GM19043 (cell line): ENCODE results near the gene PIN4.
"Not testable (repeated sequence)": the region's sequence is repeated elsewhere in the genome, so short reads cannot be mapped to it uniquely, and the experiment has no call there.

ENCODE experiments used
- ATAC-seq: cut with Tn5 transposase; IDR thresholded peaks from one replicate; pipeline ENCODE4 v1.9.1; 2021; ENCODE audit warnings: low read depth; ENCODE audit not compliant: unreplicated experiment

Gene PIN4

GRCh38 chrX:72201836-72202536, 20.4 kb downstream of the PIN4 start:
- no peak for ATAC-seq

- no peak for ATAC-seq
Measured at GRCh38 chrX:72202792-72203401, 21.3 kb downstream of the PIN4 start.

GRCh38 chrX:72203421-72203820, 21.9 kb downstream of the PIN4 start:
- ATAC-seq = no peak

DNA sequence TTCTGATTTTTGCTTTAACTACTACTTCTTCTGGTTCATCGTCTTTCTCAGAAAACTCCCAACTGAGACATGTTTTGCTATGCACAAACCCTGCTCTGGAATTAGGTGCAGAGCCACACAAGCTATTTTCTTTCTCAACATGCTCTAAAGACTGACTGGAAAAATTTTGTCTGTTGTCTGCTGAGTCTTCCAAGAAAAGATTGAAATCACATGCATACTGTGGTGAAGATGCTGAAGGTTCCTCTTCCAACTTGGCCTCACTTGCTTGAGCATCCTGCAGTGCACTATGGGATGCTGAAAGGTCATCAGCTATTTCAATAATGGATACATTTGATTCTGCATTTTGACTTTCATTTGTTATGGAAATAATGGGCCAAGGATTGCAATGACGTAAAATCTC, 24.1 kb downstream of the PIN4 start:
- no peak for ATAC-seq

DNA sequence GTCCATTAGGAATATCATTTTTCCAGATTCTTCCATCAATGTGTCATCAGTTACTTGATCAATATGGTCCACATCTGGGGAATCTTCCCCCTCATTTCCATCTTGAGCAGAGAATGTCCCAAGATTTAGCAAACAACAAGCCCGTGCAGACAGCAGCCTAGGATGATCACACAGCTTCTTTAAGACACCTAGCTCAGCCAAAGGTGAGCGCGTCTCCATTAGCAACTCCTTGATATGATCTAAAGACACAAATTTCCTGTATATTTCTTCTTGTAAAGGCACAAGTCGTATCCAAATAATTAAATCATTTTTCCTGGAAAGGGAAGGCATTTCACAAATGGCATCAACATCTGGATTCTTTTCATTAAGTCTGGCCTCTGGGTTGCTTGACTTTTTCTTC, 25.8 kb downstream of the PIN4 start:
- ATAC-seq = no peak

DNA sequence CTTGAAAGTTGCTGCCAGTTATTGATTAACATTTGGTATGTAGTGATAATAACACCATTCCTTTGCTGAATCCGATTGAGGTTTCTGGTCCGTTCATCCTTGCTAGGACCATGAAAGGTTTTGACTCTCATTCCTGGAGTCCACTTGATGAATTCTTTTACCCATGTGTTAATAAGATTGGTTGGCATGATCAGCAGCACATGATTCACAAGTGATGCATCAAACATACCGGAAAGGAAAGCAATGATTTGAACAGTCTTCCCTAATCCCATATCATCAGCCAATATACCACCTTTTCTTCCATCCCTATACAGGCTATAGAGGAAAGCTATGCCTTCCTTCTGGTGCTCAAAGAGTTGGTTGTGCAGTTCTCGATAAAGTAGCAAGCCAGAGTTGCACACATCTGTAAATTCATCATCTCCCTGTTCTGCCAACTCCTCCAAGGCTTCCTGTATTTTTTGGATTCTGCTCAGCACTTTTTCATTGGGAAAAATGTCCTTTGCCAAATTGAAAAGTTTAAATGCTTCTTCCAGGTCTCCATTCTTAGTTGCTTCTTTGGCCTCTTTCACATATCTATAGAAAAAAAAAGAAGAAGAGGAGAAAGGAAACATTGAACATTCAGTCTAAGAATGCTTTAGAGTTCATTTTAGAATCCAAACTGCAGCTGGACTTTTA, 26.7 kb downstream of the PIN4 start:
- ATAC-seq = no peak

DNA sequence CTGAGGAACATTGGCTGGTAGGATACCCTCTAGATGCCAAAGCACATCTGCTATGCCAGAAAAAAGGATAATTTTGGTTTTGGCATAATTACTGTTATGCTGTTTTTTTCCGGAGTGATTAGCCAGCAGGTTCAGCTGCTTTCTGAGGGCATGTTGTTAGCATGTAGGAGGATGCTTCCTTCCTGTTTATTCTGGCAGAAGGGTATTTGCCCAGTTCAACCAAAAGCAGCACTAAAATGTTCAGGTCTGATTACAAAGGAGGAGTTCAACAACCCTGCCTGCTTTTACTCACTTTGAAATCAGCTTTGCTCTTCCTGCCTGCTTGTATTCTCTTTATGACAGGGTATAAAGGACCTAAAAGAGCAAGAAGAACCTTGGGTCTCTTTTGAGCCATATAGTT, 35.4 kb downstream of the PIN4 start:
- ATAC-seq = no peak

DNA sequence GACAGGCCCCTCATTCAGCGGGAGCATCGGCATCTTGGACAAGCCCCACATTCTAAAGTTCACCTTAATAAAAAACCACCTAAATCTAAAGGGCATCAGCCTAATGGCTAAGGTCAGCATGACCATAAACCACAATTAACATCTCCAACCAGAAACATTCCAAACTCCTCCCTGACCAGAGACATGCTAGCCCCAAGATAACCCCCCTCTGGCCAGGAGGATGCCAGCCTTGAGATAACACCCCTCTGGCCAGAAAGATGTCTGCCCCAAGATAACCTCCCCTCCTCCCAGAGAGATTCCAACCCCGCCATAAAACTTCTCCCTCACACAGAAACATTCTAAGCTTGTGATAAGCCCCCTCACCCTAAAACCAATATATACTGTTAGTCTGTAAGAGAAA, 38.8 kb downstream of the PIN4 start:
- not testable (repeated sequence) for ATAC-seq

DNA sequence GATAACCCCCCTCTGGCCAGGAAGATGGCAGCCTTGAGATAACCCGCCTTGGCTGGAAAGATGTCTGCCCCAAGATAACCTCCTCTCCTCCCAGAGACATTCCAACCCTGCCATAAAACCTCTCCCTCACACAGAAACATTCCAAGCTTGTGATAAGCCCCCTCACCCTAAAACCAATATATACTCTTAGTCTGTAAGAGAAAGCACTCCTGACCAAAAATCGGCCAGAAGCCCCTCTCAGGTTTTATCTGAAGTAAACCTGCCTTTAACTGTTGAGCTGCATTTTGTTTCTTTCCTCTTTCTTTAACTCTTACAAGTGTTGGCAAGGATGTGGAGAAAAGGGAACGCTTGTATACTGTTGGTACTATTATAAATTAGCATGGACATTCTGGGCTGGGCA, 48.7 kb downstream of the PIN4 start:
- ATAC-seq = no peak

GRCh38 chrX:72236841-72237240, 55.3 kb downstream of the PIN4 start:
- no peak for ATAC-seq

DNA sequence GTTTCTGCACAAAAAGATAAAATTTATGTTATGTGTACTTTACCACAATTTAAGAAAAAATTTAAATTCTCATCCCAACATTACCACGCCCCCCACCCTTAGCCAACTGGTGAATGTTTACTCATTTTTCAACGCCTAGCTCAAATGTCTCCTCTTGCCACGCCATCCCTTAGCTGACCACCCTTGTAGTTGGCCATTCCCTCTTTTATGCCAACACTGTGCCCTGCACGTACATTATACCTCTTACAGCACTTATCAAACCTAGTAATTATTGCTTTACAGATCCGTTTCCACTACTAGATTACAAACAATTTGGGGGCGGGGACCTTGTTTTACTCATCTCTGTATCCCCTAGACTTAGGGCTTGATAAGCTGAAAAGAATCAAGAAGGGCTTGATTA, 56.6 kb downstream of the PIN4 start:
- ATAC-seq = no peak

- peak; percentile 98 for ATAC-seq
Measured at GRCh38 chrX:72238721-72239475, 57.3 kb downstream of the PIN4 start, which contains the start of gene ERCC6L. TSS of gene ERCC6L (minus strand) at chrX:72239027. CDS start at chrX:72238911, 116 bp downstream.

GRCh38 chrX:72240976-72241375, 59.4 kb downstream of the PIN4 start:
- no peak for ATAC-seq

DNA sequence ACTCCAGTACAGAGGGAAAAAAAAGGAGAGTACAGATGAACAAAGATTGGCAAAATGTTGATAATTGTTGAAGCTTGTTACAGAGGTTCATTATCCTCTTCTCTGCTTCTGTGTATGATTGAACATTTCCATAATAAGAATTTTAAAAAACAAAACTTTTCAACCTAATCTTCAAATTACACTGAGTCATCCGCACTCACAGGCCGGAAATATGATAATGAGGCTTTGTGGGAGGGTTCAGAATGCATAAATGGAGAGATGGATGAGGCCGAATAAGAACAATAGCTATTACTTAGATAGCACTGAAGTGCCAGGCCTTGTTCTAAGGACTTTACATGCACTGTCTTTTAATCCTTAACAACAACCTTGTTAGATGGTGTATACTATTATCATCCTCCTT, 61.9 kb downstream of the PIN4 start:
- no peak for ATAC-seq

DNA sequence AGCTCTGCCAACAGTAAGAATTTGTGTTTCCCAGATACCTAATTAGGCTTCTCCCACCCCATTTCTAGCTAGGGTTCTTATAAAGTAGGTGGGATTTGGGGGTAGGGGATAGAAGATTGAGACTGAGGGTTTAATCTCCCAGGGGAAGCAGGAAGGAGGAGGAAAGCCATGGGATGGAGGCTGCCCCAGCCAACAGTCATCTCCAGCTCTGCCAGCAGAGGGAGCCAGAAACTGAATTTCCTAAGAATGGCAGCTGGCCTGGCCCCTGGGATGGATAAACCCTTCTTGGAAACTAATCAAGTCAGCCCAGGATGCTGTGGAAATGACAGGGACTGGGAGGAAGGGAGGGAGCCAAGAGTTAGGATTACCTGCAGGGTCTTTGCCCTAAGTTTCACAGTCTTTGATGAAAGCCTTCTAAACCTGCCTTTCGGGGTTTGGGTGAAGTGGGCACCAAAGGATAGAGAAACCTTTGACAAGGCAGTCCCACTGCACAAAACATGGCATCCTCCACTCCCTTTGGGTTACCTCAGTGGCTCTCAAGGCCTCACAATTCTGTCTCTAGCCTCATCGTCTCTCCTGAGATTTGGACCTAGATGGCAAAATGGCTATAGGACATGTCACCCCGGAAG, 64.0 kb downstream of the PIN4 start:
- no peak for ATAC-seq

DNA sequence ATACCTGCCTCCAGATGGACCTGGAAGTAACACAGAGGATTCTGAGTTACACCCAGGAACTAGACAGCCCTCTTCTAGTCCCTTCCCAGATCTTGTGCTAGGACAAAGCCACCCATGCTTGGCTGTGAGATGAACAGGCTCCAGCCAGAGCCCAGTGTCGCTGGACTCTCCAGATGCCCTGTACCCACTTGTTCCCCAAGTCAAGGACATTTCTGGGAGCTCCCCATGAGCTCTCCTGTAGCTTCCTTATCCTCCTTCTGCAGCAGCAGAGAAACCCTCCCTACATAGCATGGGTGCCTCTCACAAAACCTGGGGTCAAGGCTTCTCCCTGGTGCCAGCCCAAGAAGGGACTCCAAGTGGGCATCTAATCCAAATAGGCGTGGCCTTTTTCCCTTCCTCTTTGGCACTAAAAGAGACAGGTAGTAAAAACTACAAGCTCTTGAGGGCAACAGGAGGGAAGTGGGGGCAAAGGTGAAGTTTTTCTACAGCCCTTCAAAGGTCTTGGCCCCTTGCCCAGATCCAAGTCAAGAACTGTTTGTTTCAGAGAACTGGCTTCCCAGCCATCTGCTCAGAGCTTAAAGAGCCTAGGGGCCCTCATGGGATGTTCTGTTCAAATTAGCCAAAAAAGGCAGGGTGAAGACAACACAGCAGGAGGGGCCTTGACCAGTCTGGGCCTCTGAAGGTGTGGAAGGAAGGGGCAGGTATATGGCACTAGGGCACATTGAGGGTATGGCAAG, 65.8 kb downstream of the PIN4 start:
- ATAC-seq = no peak
